ENCODE measurements around the gene PIN1.
"Not testable (repeated sequence)": the region's sequence is repeated elsewhere in the genome, so short reads cannot be mapped to it uniquely, and the experiment has no call there.

The PIN1 gene

GRCh38 chr19:9786819-9787218, 48.3 kb upstream of the PIN1 start:
- no peaks in the 10 kb centered on the region for H3K9me2 ChIP-seq (ENCODE audit: low read depth, low read length)
- peak overlapping the region; percentile 85; the same call in 1 of the 2 replicates for H3K4me2 ChIP-seq (ENCODE audit: low read length)
- peak overlapping the region; percentile 90 for H3K27ac ChIP-seq (ENCODE audit: low read depth, low read length, poor library complexity, severe bottlenecking)
- no peak overlapping the region for H2AFZ ChIP-seq (ENCODE audit: low read length)
- no peaks in the 10 kb centered on the region for H4K20me1 ChIP-seq (ENCODE audit: insufficient read depth, low read length)
- no peaks in the 10 kb centered on the region for H3K27me3 ChIP-seq (ENCODE audit: insufficient read depth, low read length)
- TF ChIP-seq CTCF (IDR thresholded peaks at IDR 0.05; ENCODE audit: low read length) (no peak), EZH2 (IDR thresholded peaks at IDR 0.05; ENCODE audit: borderline replicate concordance, low read length) (no peak)
- no peaks in the 10 kb centered on the region for H3K9me3 ChIP-seq (ENCODE audit: low read length)
- H3K79me2 ChIP-seq (ENCODE audit: insufficient read depth, low read length), result no peaks in the 10 kb centered on the region
- peak overlapping the region; percentile 31; the same call in 1 of the 2 replicates for H3K9ac ChIP-seq (ENCODE audit: low read length)
- peaks cover 24% of the 10 kb centered on the region for H3K4me1 ChIP-seq (ENCODE audit: insufficient read depth, low read length, severe bottlenecking)
- no peak overlapping the region for H3K4me3 ChIP-seq (ENCODE audit: low read depth, low read length, poor library complexity, severe bottlenecking)
- H3F3A ChIP-seq (ENCODE audit: insufficient read depth, low read length), result no peaks in the 10 kb centered on the region
- H3K36me3 ChIP-seq (ENCODE audit: insufficient read depth, low read length), result no peaks in the 10 kb centered on the region

DNA sequence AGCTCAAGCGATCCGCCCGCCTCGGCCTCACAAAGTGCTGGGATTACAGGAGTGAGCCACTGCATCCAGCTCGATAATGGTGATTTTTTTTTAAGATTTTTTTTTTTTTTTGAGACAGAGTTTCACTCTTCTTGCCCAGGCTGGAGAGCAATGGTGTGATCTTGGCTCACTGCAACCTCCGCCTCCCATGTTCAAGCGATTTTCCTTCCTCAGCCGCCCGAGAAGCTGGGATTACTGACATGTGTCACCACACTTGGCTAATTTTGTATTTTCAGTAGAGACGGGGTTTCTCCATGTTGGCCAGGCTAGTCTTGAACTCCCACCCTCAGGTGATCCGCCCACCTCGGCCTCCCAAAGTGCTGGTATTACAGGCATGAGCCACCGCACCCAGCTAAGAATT, 46.5 kb upstream of the PIN1 start:
- H3K9ac ChIP-seq (ENCODE audit: low read length); H3F3A ChIP-seq (ENCODE audit: insufficient read depth, low read length); H2AFZ ChIP-seq (ENCODE audit: low read length); H3K9me2 ChIP-seq (ENCODE audit: low read depth, low read length); H3K27ac ChIP-seq (ENCODE audit: low read depth, low read length, poor library complexity, severe bottlenecking); H3K79me2 ChIP-seq (ENCODE audit: insufficient read depth, low read length); H4K20me1 ChIP-seq (ENCODE audit: insufficient read depth, low read length); H3K4me2 ChIP-seq (ENCODE audit: low read length); H3K36me3 ChIP-seq (ENCODE audit: insufficient read depth, low read length); H3K27me3 ChIP-seq (ENCODE audit: insufficient read depth, low read length); H3K9me3 ChIP-seq (ENCODE audit: low read length); H3K4me3 ChIP-seq (ENCODE audit: low read depth, low read length, poor library complexity, severe bottlenecking): not testable (repeated sequence)
- peaks cover 32% of the 10 kb centered on the region for H3K4me1 ChIP-seq (ENCODE audit: insufficient read depth, low read length, severe bottlenecking)

GRCh38 chr19:9789066-9789465, 46.1 kb upstream of the PIN1 start:
- H3K4me2 ChIP-seq (ENCODE audit: low read length), result no peak overlapping the region
- H2AFZ ChIP-seq (ENCODE audit: low read length), result no peak overlapping the region
- 0 out of 2 replicates have a peak, but pooled peaks cover 5% of the 10 kb centered on the region for H3K36me3 ChIP-seq (ENCODE audit: insufficient read depth, low read length)
- H4K20me1 ChIP-seq (ENCODE audit: insufficient read depth, low read length), result no peaks in the 10 kb centered on the region
- H3K4me1 ChIP-seq (ENCODE audit: insufficient read depth, low read length, severe bottlenecking), result peaks cover 29% of the 10 kb centered on the region
- no peaks in the 10 kb centered on the region for H3K9me2 ChIP-seq (ENCODE audit: low read depth, low read length)
- no peak overlapping the region for H3K4me3 ChIP-seq (ENCODE audit: low read depth, low read length, poor library complexity, severe bottlenecking)
- no peak overlapping the region for H3K9ac ChIP-seq (ENCODE audit: low read length)
- no peaks in the 10 kb centered on the region for H3K79me2 ChIP-seq (ENCODE audit: insufficient read depth, low read length)
- H3F3A ChIP-seq (ENCODE audit: insufficient read depth, low read length), result no peaks in the 10 kb centered on the region; the same call in 1 of the 2 replicates
- no peak overlapping the region for H3K27ac ChIP-seq (ENCODE audit: low read depth, low read length, poor library complexity, severe bottlenecking)
- no peaks in the 10 kb centered on the region for H3K9me3 ChIP-seq (ENCODE audit: low read length)
- no peak for TF ChIP-seq EZH2 (IDR thresholded peaks at IDR 0.05; ENCODE audit: borderline replicate concordance, low read length)
- TF ChIP-seq CTCF (IDR thresholded peaks at IDR 0.05; ENCODE audit: low read length), result no peak
- no peaks in the 10 kb centered on the region for H3K27me3 ChIP-seq (ENCODE audit: insufficient read depth, low read length)

DNA sequence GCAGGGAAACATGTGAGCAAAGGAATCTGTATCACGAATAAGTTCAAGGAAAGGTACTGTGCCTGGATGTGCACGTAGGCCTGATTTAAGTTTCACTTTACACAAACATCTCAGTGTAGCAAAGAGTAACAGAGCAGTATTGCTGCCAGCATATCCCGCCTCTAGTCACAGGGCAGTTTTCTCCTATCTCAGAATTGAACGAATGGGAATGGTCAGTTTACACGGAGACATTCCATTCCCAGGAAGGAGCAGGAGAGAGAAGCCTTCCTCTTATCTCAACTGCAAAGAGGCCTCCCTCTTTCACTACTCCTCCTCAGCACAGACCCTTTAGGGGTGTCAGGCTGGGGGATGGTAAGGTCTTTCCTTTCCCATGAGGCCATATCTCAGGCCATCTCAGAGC, 45.5 kb upstream of the PIN1 start:
- not testable (repeated sequence) for H4K20me1 ChIP-seq (ENCODE audit: insufficient read depth, low read length); H3F3A ChIP-seq (ENCODE audit: insufficient read depth, low read length); H3K27me3 ChIP-seq (ENCODE audit: insufficient read depth, low read length); H2AFZ ChIP-seq (ENCODE audit: low read length); H3K9me2 ChIP-seq (ENCODE audit: low read depth, low read length); H3K4me3 ChIP-seq (ENCODE audit: low read depth, low read length, poor library complexity, severe bottlenecking); H3K36me3 ChIP-seq (ENCODE audit: insufficient read depth, low read length); H3K27ac ChIP-seq (ENCODE audit: low read depth, low read length, poor library complexity, severe bottlenecking); H3K9me3 ChIP-seq (ENCODE audit: low read length); H3K79me2 ChIP-seq (ENCODE audit: insufficient read depth, low read length); H3K9ac ChIP-seq (ENCODE audit: low read length); H3K4me2 ChIP-seq (ENCODE audit: low read length)
- peaks cover 24% of the 10 kb centered on the region for H3K4me1 ChIP-seq (ENCODE audit: insufficient read depth, low read length, severe bottlenecking)

DNA sequence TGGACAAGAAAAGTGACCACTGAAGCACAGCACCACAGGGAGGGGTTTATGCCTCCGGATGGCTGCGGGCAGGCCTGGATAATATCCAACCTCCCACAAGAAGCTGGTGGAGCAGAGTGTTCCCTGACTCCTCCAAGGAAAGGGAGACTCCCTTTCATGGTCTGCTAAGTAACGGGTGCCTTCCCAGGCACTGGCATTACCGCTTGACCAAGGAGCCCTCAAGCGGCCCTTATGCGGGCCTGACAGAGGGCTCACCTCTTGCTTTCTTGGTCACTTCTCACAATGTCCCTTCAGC, 44.1 kb upstream of the PIN1 start:
- H2AFZ ChIP-seq (ENCODE audit: low read length); H3K9ac ChIP-seq (ENCODE audit: low read length): not testable (repeated sequence)
- H3K4me2 ChIP-seq (ENCODE audit: low read length), result peak overlapping the region; percentile 50

More for the DNA sequence above, 44.1 kb upstream of the PIN1 start:
- not testable (repeated sequence) for H3K79me2 ChIP-seq (ENCODE audit: insufficient read depth, low read length); H3K36me3 ChIP-seq (ENCODE audit: insufficient read depth, low read length); H4K20me1 ChIP-seq (ENCODE audit: insufficient read depth, low read length); H3K9me3 ChIP-seq (ENCODE audit: low read length); H3K27me3 ChIP-seq (ENCODE audit: insufficient read depth, low read length); H3K27ac ChIP-seq (ENCODE audit: low read depth, low read length, poor library complexity, severe bottlenecking); H3K9me2 ChIP-seq (ENCODE audit: low read depth, low read length); H3F3A ChIP-seq (ENCODE audit: insufficient read depth, low read length)
- peaks cover 19% of the 10 kb centered on the region for H3K4me1 ChIP-seq (ENCODE audit: insufficient read depth, low read length, severe bottlenecking)
- peak overlapping the region; percentile 56 for H3K4me3 ChIP-seq (ENCODE audit: low read depth, low read length, poor library complexity, severe bottlenecking)
